Upper lobe of right lung (tissue), 1 donor: ENCODE measurements around the gene KLHL8. TPM values are rescaled to one million over a fixed set of nuclear protein-coding genes. Genes with fewer than 3 reads are reported as not detected.

Source experiments
- ATAC-seq: fragments of 200-7000 bp; cut with Tn5 transposase; one replicate; pipeline ENCODE4 v1.9.1; 2020; ENCODE audit warnings: mild to moderate bottlenecking, moderate library complexity
- DNase-seq: peaks from one replicate; pipeline ENCODE4 v3.0.0-alpha.2; 2020
- H3K27ac ChIP-seq: fragments of 200-600 bp; one replicate; pipeline ENCODE4 v1.8.0; 2022
- H3K27me3 ChIP-seq: fragments of 200-600 bp; one replicate; pipeline ENCODE4 v1.8.0; 2022; ENCODE audit warnings: mild to moderate bottlenecking
- H3K36me3 ChIP-seq: fragments of 200-600 bp; one replicate; pipeline ENCODE4 v1.8.0; 2022
- H3K4me1 ChIP-seq: fragments of 200-600 bp; one replicate; pipeline ENCODE4 v1.8.0; 2022
- H3K4me3 ChIP-seq: fragments of 200-600 bp; one replicate; pipeline ENCODE4 v1.8.0; 2022; ENCODE audit warnings: mild to moderate bottlenecking
- H3K9me3 ChIP-seq: fragments of 200-600 bp; one replicate; pipeline ENCODE4 v1.8.0; 2022
- CTCF ChIP-seq: fragments of 200-600 bp; IDR thresholded peaks from one replicate; pipeline ENCODE4 v1.8.0; 2022; ENCODE audit warnings: antibody characterized with exemption
- intact Hi-C: fragments of 100-400 bp; cut with DNase I; formaldehyde crosslinking; loops from one replicate; pipeline ENCODE4 v1.11.0; 2022
- total RNA-seq: library from RNA; stranded (reverse); fragmentation: NEBNext Ultra II Directional; extraction: Animal tissue kit (Norgen Biotek cat#: 25700); gene quantifications from one replicate; pipeline ENCODE4 v1.2.1, GENCODE V29; 2021
- donor health status: DM: no; HTN: yes; CAD: no; lungs with severe emphysema.

Gene KLHL8
- total RNA-seq, 1 donor from 2014 or later, result 18.4 TPM

GRCh38 chr4:87144356-87144755 is 76.1 kb downstream of the KLHL8 start:
- intact Hi-C loops, result no loop called here
- Histone ChIP-seq H3K9me3 (no peaks in the 10 kb centered on the region), H3K27ac (no peak overlapping the region), H3K4me3 (no peak overlapping the region), H3K27me3 (no peaks in the 10 kb centered on the region), H3K4me1 (no peaks in the 10 kb centered on the region), H3K36me3 (peaks cover 32% of the 10 kb centered on the region)
- no peak for TF ChIP-seq CTCF
- ATAC-seq, result no peak
- DNase-seq, result no peak

GRCh38 chr4:87141428-87141827 is 79.0 kb downstream of the KLHL8 start:
- DNase-seq (no peak), ATAC-seq (peak; percentile 84)
- H3K4me3 ChIP-seq, result no peak overlapping the region
- no peak overlapping the region for H3K27ac ChIP-seq
- intact Hi-C loops, result no loop called here
- H3K9me3 ChIP-seq, result no peaks in the 10 kb centered on the region
- H3K4me1 ChIP-seq, result no peaks in the 10 kb centered on the region
- TF ChIP-seq CTCF, result no peak
- H3K36me3 ChIP-seq, result peaks cover 60% of the 10 kb centered on the region
- no peaks in the 10 kb centered on the region for H3K27me3 ChIP-seq

- DNase-seq, result no peak
Measured at GRCh38 chr4:87134122-87134521, 86.3 kb downstream of the KLHL8 start.

GRCh38 chr4:87133183-87133582 is 87.2 kb downstream of the KLHL8 start:
- intact Hi-C loops, result no loop called here
- no peak overlapping the region for H3K4me3 ChIP-seq
- no peaks in the 10 kb centered on the region for H3K9me3 ChIP-seq
- no peaks in the 10 kb centered on the region for H3K27me3 ChIP-seq
- TF ChIP-seq CTCF, result no peak
- H3K36me3 ChIP-seq, result peaks cover 99% of the 10 kb centered on the region
- DNase-seq (no peak), ATAC-seq (no peak)
- H3K4me1 ChIP-seq, result no peaks in the 10 kb centered on the region
- H3K27ac ChIP-seq, result no peak overlapping the region

More at GRCh38 chr4:87134122-87134521, 86.3 kb downstream of the KLHL8 start:
- no peak overlapping the region for H3K4me3 ChIP-seq
- H3K9me3 ChIP-seq, result no peaks in the 10 kb centered on the region
- H3K36me3 ChIP-seq, result peaks cover 99% of the 10 kb centered on the region
- H3K27ac ChIP-seq, result no peak overlapping the region
- intact Hi-C loops, result no loop called here
- TF ChIP-seq CTCF, result no peak
- no peak for ATAC-seq
- no peaks in the 10 kb centered on the region for H3K27me3 ChIP-seq
- H3K4me1 ChIP-seq, result no peaks in the 10 kb centered on the region

- Histone ChIP-seq H3K36me3 (peaks cover 100% of the 10 kb centered on the region), H3K27ac (no peak overlapping the region), H3K4me3 (no peak overlapping the region), H3K4me1 (no peaks in the 10 kb centered on the region), H3K9me3 (no peaks in the 10 kb centered on the region), H3K27me3 (no peaks in the 10 kb centered on the region)
- no peak for TF ChIP-seq CTCF
- ATAC-seq (no peak), DNase-seq (no peak)
- intact Hi-C loops, result no loop called here
Measured at GRCh38 chr4:87132035-87132434, 88.4 kb downstream of the KLHL8 start.
